GM23338 (cell line): ENCODE results near the gene SELENON. TPM values are rescaled to one million over a fixed set of nuclear protein-coding genes. Genes with fewer than 3 reads are reported as not detected.

Experiments used
- ATAC-seq: fragments of 200-7000 bp; cut with Tn5 transposase; 3 replicates; pipeline ENCODE4 v1.9.1; 2020
- DNase-seq: peaks from one replicate; pipeline ENCODE4 v3.0.0-alpha.2; 2015; ENCODE audit warnings: low spot score
- H2AFZ ChIP-seq: fragments of 200-600 bp; sonication (generic); 2 replicates; pipeline ENCODE4 v1.8.0; 2016; ENCODE audit warnings: antibody characterized with exemption, mild to moderate bottlenecking, moderate library complexity
- H3F3A ChIP-seq: fragments of 200-600 bp; sonication (generic); replicated peaks from 2 replicates; pipeline ENCODE4 v1.8.0; 2017; ENCODE audit warnings: antibody characterized with exemption, mixed run types, low read depth
- H3K27ac ChIP-seq: fragments of 200-600 bp; sonication (generic); 2 replicates; pipeline ENCODE4 v1.6.1; 2016; ENCODE audit warnings: low read depth
- H3K27me3 ChIP-seq: fragments of 200-600 bp; sonication (generic); 2 replicates; pipeline ENCODE4 v1.8.0; 2016; ENCODE audit warnings: mild to moderate bottlenecking, mixed run types, moderate library complexity; ENCODE audit not compliant: insufficient read depth
- H3K36me3 ChIP-seq: fragments of 200-600 bp; sonication (generic); 2 replicates; pipeline ENCODE4 v1.8.0; 2016; ENCODE audit warnings: mild to moderate bottlenecking; ENCODE audit not compliant: insufficient read depth
- H3K4me1 ChIP-seq: fragments of 200-600 bp; sonication (generic); 2 replicates; pipeline ENCODE4 v1.8.0; 2016; ENCODE audit warnings: mild to moderate bottlenecking, moderate library complexity; ENCODE audit not compliant: insufficient read depth
- H3K4me2 ChIP-seq: fragments of 200-600 bp; sonication (generic); 2 replicates; pipeline ENCODE4 v1.7.1; 2017; ENCODE audit warnings: mixed run types
- H3K4me3 ChIP-seq: fragments of 200-600 bp; sonication (generic); 2 replicates; pipeline ENCODE4 v1.6.1; 2016; ENCODE audit warnings: mixed run types
- H3K79me2 ChIP-seq: fragments of 200-600 bp; sonication (generic); replicated peaks from 2 replicates; pipeline ENCODE4 v1.8.0; 2017; ENCODE audit warnings: mild to moderate bottlenecking; ENCODE audit not compliant: insufficient read depth
- H3K9me2 ChIP-seq: fragments of 200-600 bp; sonication (generic); 2 replicates; pipeline ENCODE4 v1.8.0; 2017; ENCODE audit not compliant: insufficient read depth
- H4K20me1 ChIP-seq: fragments of 200-600 bp; sonication (generic); replicated peaks from 2 replicates; pipeline ENCODE4 v1.8.0; 2017; ENCODE audit warnings: mild to moderate bottlenecking; ENCODE audit not compliant: insufficient read depth
- H3K27ac Mint-ChIP-seq: 2 replicates; pipeline ENCODE4 v1.8.0; 2020; ENCODE audit warnings: inconsistent platforms, mild to moderate bottlenecking, moderate library complexity, mixed read lengths
- H3K27me3 Mint-ChIP-seq: 3 replicates; pipeline ENCODE4 v1.8.0; 2022; ENCODE audit warnings: low read depth, mild to moderate bottlenecking, moderate library complexity, mixed read lengths, inconsistent platforms; ENCODE audit not compliant: insufficient read depth, poor library complexity
- H3K36me3 Mint-ChIP-seq: 3 replicates; pipeline ENCODE4 v1.8.0; 2021; ENCODE audit warnings: low read depth, mild to moderate bottlenecking, inconsistent platforms, moderate library complexity, mixed read lengths
- H3K4me1 Mint-ChIP-seq: 3 replicates; pipeline ENCODE4 v1.8.0; 2020; ENCODE audit warnings: mild to moderate bottlenecking, inconsistent platforms, mixed read lengths
- H3K4me3 Mint-ChIP-seq: 3 replicates; pipeline ENCODE4 v1.8.0; 2021; ENCODE audit warnings: moderate library complexity, mild to moderate bottlenecking, inconsistent platforms, mixed read lengths
- H3K9me3 Mint-ChIP-seq: 3 replicates; pipeline ENCODE4 v1.8.0; 2020; ENCODE audit warnings: moderate library complexity, mild to moderate bottlenecking, inconsistent platforms, mixed read lengths
- CREB1 ChIP-seq: fragments of 250-450 bp; sonication (Bioruptor Pico); IDR thresholded peaks from 2 replicates; pipeline ENCODE4 v1.5.0; 2020; ENCODE audit warnings: low read depth, mild to moderate bottlenecking, moderate library complexity
- CTCF ChIP-seq, 2 experiments: fragments of 200-600 bp in 1 of 2; sonication (generic) in 1 of 2; conservative IDR thresholded peaks; 2 replicates each; pipeline versions ENCODE4 v1.5.1 to v1.6.1; 2016 to 2017; ENCODE audit warnings: antibody characterized with exemption in 2 of 2, low read depth in 2 of 2, mild to moderate bottlenecking in 2 of 2, moderate library complexity in 1 of 2
- EZH2 ChIP-seq: fragments of 200-600 bp; sonication (generic); IDR thresholded peaks from one replicate; pipeline ENCODE4 v1.8.0; 2017; ENCODE audit warnings: antibody characterized with exemption, mild to moderate bottlenecking, low read depth; ENCODE audit not compliant: unreplicated experiment
- JUNB ChIP-seq: IDR thresholded peaks from one replicate; pipeline ENCODE4 v1.6.1; 2016; ENCODE audit warnings: antibody characterized with exemption; ENCODE audit not compliant: unreplicated experiment
- NANOG ChIP-seq: IDR thresholded peaks from 2 replicates; pipeline ENCODE4 v1.6.1; 2016; ENCODE audit warnings: antibody characterized with exemption, borderline replicate concordance
- REST ChIP-seq: IDR thresholded peaks from one replicate; pipeline ENCODE4 v1.6.1; 2018; ENCODE audit warnings: antibody characterized with exemption; ENCODE audit not compliant: unreplicated experiment
- ZNF114 ChIP-seq: fragments of 250-450 bp; sonication (Bioruptor Pico); IDR thresholded peaks from 2 replicates; pipeline ENCODE4 v1.5.0; 2020; ENCODE audit warnings: mild to moderate bottlenecking, moderate library complexity
- ZNF462 ChIP-seq: fragments of 250-450 bp; sonication (Bioruptor Pico); IDR thresholded peaks from 2 replicates; pipeline ENCODE4 v1.5.0; 2020; ENCODE audit warnings: mild to moderate bottlenecking, moderate library complexity
- polyA plus RNA-seq: library from polyadenylated mRNA; unstranded; fragments of >200 nt; fragmentation: Nextera tagmentation; extraction: Ambion mirVana; gene quantifications from 2 replicates; pipeline ENCODE4 v1.2.1, GENCODE V29; 2016
- total RNA-seq: library from RNA; depleted of rRNA; stranded (reverse); fragments of >200 nt; shearing (Covaris generic); gene quantifications from 2 replicates; pipeline ENCODE4 v1.2.3, GENCODE V29; 2014

Gene SELENON
- total and polyA plus RNA-seq, 2 experiments from 2014 or later, result 17.9 to 93.2 TPM

GRCh38 chr1:25785333-25786067, 14.5 kb upstream of the SELENON start (continued):
- no peak for TF ChIP-seq CTCF (conservative IDR thresholded peaks at IDR 0.05; ENCODE audit: low read depth in 2 of 2)
- no peak for TF ChIP-seq REST
- TF ChIP-seq NANOG, result no peak
- TF ChIP-seq JUNB, result no peak
- TF ChIP-seq CREB1, result no peak
- TF ChIP-seq EZH2, result no peak

DNA sequence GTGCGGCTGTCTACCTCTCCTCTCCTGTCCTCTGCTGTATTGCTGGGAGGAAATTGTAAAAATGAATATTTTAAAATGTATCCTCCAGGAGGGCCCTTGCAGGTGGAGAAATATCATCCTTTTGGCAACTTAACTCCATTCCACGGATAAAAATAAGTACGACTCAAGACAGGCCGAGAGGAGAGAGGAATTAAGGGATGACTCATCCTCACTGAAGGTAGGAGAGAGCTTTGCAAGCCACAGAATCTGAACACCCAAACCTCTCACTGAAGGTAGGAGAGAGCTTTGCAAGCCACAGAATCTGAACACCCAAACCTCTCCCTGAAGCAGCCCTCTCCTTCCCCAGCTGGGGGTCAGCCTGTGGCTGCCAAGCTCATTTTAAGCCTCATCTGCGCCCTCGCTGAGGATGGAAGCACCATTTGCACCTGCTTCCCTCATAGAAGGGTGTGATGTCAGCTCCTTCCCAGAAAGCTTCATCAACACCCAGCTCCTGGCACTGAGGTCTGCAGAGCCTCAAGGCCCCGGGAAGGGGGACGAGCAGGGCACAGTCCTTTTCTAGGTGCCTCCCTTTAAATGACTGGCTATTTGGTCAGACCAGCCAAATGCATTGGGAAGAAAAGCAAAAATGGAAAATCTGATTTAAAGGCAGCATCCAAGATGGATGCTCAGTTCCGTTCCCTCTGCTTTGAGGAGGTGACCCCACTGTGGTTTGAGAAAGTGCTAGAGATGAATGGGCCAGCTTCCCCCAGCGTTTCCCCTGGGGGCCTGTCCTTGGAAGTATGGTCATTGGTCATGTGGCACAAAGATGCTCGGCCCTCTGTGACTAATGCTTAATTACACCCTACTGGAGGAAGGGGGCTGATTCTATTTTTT, 12.9 kb upstream of the SELENON start:
- H2AFZ ChIP-seq, result no peak overlapping the region
- ATAC-seq (no peak), DNase-seq (no peak)
- no peaks in the 10 kb centered on the region; the same call in 1 of the 2 replicates for H4K20me1 ChIP-seq
- H3F3A ChIP-seq, result no peaks in the 10 kb centered on the region
- H3K27ac ChIP-seq, result no peak overlapping the region
- no peak overlapping the region for H3K4me2 ChIP-seq
- H3K27me3 ChIP-seq, result no peaks in the 10 kb centered on the region
- H3K36me3 ChIP-seq, result no peaks in the 10 kb centered on the region
- Mint-ChIP-seq H3K4me3 (no peak overlapping the region), H3K9me3 (no peaks in the 10 kb centered on the region), H3K27ac (no peak overlapping the region), H3K27me3 (peaks cover 6% of the 10 kb centered on the region), H3K4me1 (peaks cover 17% of the 10 kb centered on the region), H3K36me3 (no peaks in the 10 kb centered on the region)
- no peaks in the 10 kb centered on the region for H3K9me2 ChIP-seq
- 0 out of 2 replicates have a peak, but pooled peaks cover 4% of the 10 kb centered on the region for H3K4me1 ChIP-seq
- no peaks in the 10 kb centered on the region for H3K79me2 ChIP-seq
- H3K4me3 ChIP-seq, result no peak overlapping the region
- TF ChIP-seq ZNF114 (CRISPR knock-in tag), result no peak
- TF ChIP-seq JUNB, result no peak
- TF ChIP-seq ZNF462 (CRISPR knock-in tag), result no peak
- TF ChIP-seq EZH2, result no peak
- TF ChIP-seq CTCF (conservative IDR thresholded peaks at IDR 0.05; ENCODE audit: low read depth in 2 of 2), result no peak
